Endothelial cell of umbilical vein (primary cell): ENCODE measurements around the gene CFAP57. TPM values are rescaled to one million over a fixed set of nuclear protein-coding genes. Genes with fewer than 3 reads are reported as not detected.

Experiments used
- BruUV-seq: library from RNA; stranded (reverse); fragments of 400-500 nt; replicated peaks from 2 replicates; lab custom pipeline; 2021; lab: Mats Ljungman, UMichigan
- CTCF ChIA-PET: fragments of 300-600, 350-600 bp; sonication (Branson Sonifier 250); formaldehyde crosslinking; loops from one replicate; lab custom pipeline; 2021; ENCODE audit warnings: antibody characterized with exemption, inconsistent platforms; lab: Charles Lee
- POLR2A ChIA-PET: fragments of 300-600, 350-600 bp; sonication (Branson Sonifier 250); formaldehyde crosslinking; loops from one replicate; lab custom pipeline; 2021; ENCODE audit warnings: antibody characterized with exemption, inconsistent platforms; lab: Charles Lee
- DNase-seq: peaks from one replicate; pipeline ENCODE4 v3.0.0-alpha.2; 2011; ENCODE audit warnings: low read depth, low spot score
- FAIRE-seq: peaks from 2 replicates; lab custom pipeline; 2011; peaks lifted over from hg19 to GRCh38; lab: Jason Lieb, UNC
- H2AFZ ChIP-seq: 2 replicates; pipeline ENCODE4 v1.6.0; 2012; ENCODE audit warnings: low read depth, low read length, control low read depth, inconsistent platforms
- H3K27ac ChIP-seq: 2 replicates; pipeline ENCODE4 v1.5.1; 2011; ENCODE audit warnings: low read depth, mild to moderate bottlenecking, control low read depth, low read length, moderate library complexity; ENCODE audit not compliant: insufficient read depth
- H3K27me3 ChIP-seq, 2 experiments: 2 replicates each; pipeline versions ENCODE4 v1.6.0 to v1.6.1; 2011; ENCODE audit warnings: low read length in 2 of 2, mixed read lengths in 1 of 2; ENCODE audit not compliant: control insufficient read depth in 2 of 2, insufficient read depth in 2 of 2
- H3K36me3 ChIP-seq, 2 experiments: 2 replicates in 1 of 2; 3 replicates in 1 of 2; pipeline ENCODE4 v1.5.1; 2011; ENCODE audit warnings: low read length in 2 of 2, mild to moderate bottlenecking in 1 of 2, moderate library complexity in 1 of 2; ENCODE audit not compliant: control insufficient read depth in 2 of 2, insufficient read depth in 2 of 2; ENCODE audit errors: extremely low read depth in 1 of 2
- H3K4me1 ChIP-seq: 3 replicates; pipeline ENCODE4 v1.5.1; 2011; ENCODE audit warnings: mild to moderate bottlenecking, low read length; ENCODE audit not compliant: control insufficient read depth, insufficient read depth; ENCODE audit errors: extremely low read depth
- H3K4me2 ChIP-seq: 2 replicates; pipeline ENCODE4 v1.6.1; 2011; ENCODE audit warnings: low read length, control low read depth, mixed read lengths; ENCODE audit not compliant: insufficient read depth
- H3K4me3 ChIP-seq, 3 experiments: fragments of 200-600 bp in 1 of 3; sonication (generic), shearing (Covaris generic) in 1 of 3; replicated peaks in 1 of 3; 2 replicates each; pipeline ENCODE4 v1.5.1; 2011 to 2016; ENCODE audit warnings: control low read depth in 3 of 3, low read length in 3 of 3, mild to moderate bottlenecking in 2 of 3, inconsistent platforms in 1 of 3, low read depth in 1 of 3, moderate library complexity in 1 of 3; ENCODE audit not compliant: insufficient read depth in 1 of 3
- H3K79me2 ChIP-seq: 2 replicates; pipeline ENCODE4 v1.6.0; 2012; ENCODE audit warnings: low read length, inconsistent platforms; ENCODE audit not compliant: control insufficient read depth, insufficient read depth
- H3K9ac ChIP-seq: replicated peaks from 2 replicates; pipeline ENCODE3; 2011; ENCODE audit warnings: low read length, control low read depth; ENCODE audit not compliant: insufficient read depth; ENCODE audit errors: extremely low read depth
- H3K9me1 ChIP-seq: replicated peaks from 3 replicates; pipeline ENCODE4 v1.6.0; 2011; ENCODE audit warnings: mild to moderate bottlenecking, low read length; ENCODE audit not compliant: control insufficient read depth, insufficient read depth; ENCODE audit errors: extremely low read depth
- H3K9me3 ChIP-seq: replicated peaks from 2 replicates; pipeline ENCODE4 v1.5.1; 2012; ENCODE audit warnings: low read length, inconsistent platforms; ENCODE audit not compliant: control insufficient read depth, insufficient read depth
- H4K20me1 ChIP-seq: replicated peaks from 2 replicates; pipeline ENCODE3; 2011; ENCODE audit warnings: mild to moderate bottlenecking, low read length; ENCODE audit not compliant: control insufficient read depth, insufficient read depth; ENCODE audit errors: extremely low read depth
- CTCF ChIP-seq, 2 donors: IDR thresholded peaks; 1 replicate in 1 of 2; 2 replicates in 1 of 2; pipeline ENCODE4 v1.5.1; 2011; ENCODE audit warnings: low read length in 2 of 2, mild to moderate bottlenecking in 2 of 2, moderate library complexity in 2 of 2, control low read depth in 1 of 2, inconsistent platforms in 1 of 2, low read depth in 1 of 2; ENCODE audit not compliant: insufficient read depth in 1 of 2; ENCODE audit errors: extremely low read depth in 1 of 2
- EZH2 ChIP-seq: IDR thresholded peaks from 2 replicates; pipeline ENCODE4 v1.6.1; 2012; ENCODE audit warnings: borderline replicate concordance, low read depth, mild to moderate bottlenecking, moderate library complexity, low read length, inconsistent platforms; ENCODE audit not compliant: severe bottlenecking
- FOS ChIP-seq: IDR thresholded peaks from 2 replicates; pipeline ENCODE4 v1.6.1; 2011; ENCODE audit warnings: mild to moderate bottlenecking, low read length, moderate library complexity, borderline replicate concordance; ENCODE audit not compliant: insufficient read depth
- GATA2 ChIP-seq: IDR thresholded peaks from 2 replicates; pipeline ENCODE4 v1.7.0; 2011; ENCODE audit warnings: low read depth, mild to moderate bottlenecking, moderate library complexity, mixed read lengths, low read length; ENCODE audit not compliant: insufficient read length, insufficient read depth
- JUN ChIP-seq: IDR thresholded peaks from 2 replicates; pipeline ENCODE4 v1.6.1; 2011; ENCODE audit warnings: borderline replicate concordance, low read depth; ENCODE audit not compliant: insufficient read length, insufficient read depth
- MAX ChIP-seq: IDR thresholded peaks from 2 replicates; pipeline ENCODE4 v1.6.1; 2011; ENCODE audit not compliant: insufficient read depth, insufficient read length
- MYC ChIP-seq: IDR thresholded peaks from one replicate; pipeline ENCODE4 v1.6.1; 2011; ENCODE audit warnings: mild to moderate bottlenecking, low read depth, low read length
- POLR2A ChIP-seq: IDR thresholded peaks from 2 replicates; pipeline ENCODE4 v1.6.1; 2012; ENCODE audit warnings: low read depth, mild to moderate bottlenecking, control low read depth, low read length
- POLR2AphosphoS5 ChIP-seq: IDR thresholded peaks from 2 replicates; pipeline ENCODE4 v1.6.1; 2012; ENCODE audit warnings: low read depth, mild to moderate bottlenecking, control low read depth, low read length, moderate library complexity; ENCODE audit not compliant: insufficient read depth
- dilution Hi-C: fragments of 300-500 bp; cut with MboI; formaldehyde crosslinking; loops from one replicate; pipeline ENCODE4 v1.15.0; 2019; ENCODE audit warnings: low sequenced_read_pairs; ENCODE audit not compliant: extremely low pct_ligation_motif_present
- intact Hi-C: fragments of 100-400 bp; cut with micrococcal nuclease; formaldehyde crosslinking; loops from one replicate; pipeline ENCODE4 v1.10.0; 2022
- polyA plus RNA-seq, 4 experiments: library from polyadenylated mRNA; depleted of rRNA in 3 of 4; stranded (reverse) in 3 of 4; unstranded in 1 of 4; fragments of >200 nt; gene quantifications; 2 replicates each; pipeline versions ENCODE4 v1.2.1 to v1.2.3, GENCODE V29; 2011 to 2012; ENCODE audit warnings: missing spikeins in 1 of 4
- total RNA-seq: library from RNA; stranded (reverse); gene quantifications from 2 replicates; pipeline ENCODE4 v1.2.3, GENCODE V29; 2021

Gene CFAP57
- total and polyA plus RNA-seq, 2 donors (not counting 3 experiments of a cell fraction or from before 2014, with no cell fraction given): 0.88 to 0.91 TPM

GRCh38 chr1:43144237-43144636 lies 27.9 kb upstream of the CFAP57 start:
- Histone ChIP-seq H3K4me3 (no peak overlapping the region), H3K36me3 (no peaks in the 10 kb centered on the region), H4K20me1 (no peaks in the 10 kb centered on the region), H3K9ac (no peak overlapping the region), H3K9me3 (no peaks in the 10 kb centered on the region), H3K27ac (no peak overlapping the region), H3K79me2 (no peaks in the 10 kb centered on the region), H3K27me3 (peaks cover 26 to 36% of the 10 kb centered on the region in 2 experiments), H3K9me1 (no peaks in the 10 kb centered on the region), H2AFZ (no peak overlapping the region), H3K4me1 (peaks cover 5% of the 10 kb centered on the region), H3K4me2 (no peak overlapping the region)
- CTCF ChIA-PET: interaction anchor here (1.4 kb wide), 1 partner anchor 83 kb away, joined by 4 read pairs; no protein-coding TSS in a partner anchor
- FAIRE-seq: no peak
- DNase-seq: no peak
- TF ChIP-seq POLR2A (no peak), EZH2 (no peak), FOS (no peak), JUN (no peak), GATA2 (no peak), MAX (no peak), POLR2AphosphoS5 (no peak), CTCF (IDR thresholded peaks at IDR 0.05; ENCODE audit: extremely low read depth in 1 of 2, insufficient read depth in 1 of 2, low read depth in 1 of 2, low read length in 2 of 2) (no peak), MYC (no peak)
- dilution Hi-C loops: no loop called here
- BruUV-seq: no TSS peak
- intact Hi-C loops: no loop called here
- POLR2A ChIA-PET: no interaction called here
